Vagina (tissue), 2 donors: ENCODE data around the gene FAM222A. TPM values are rescaled to one million over a fixed set of nuclear protein-coding genes. Genes with fewer than 3 reads are reported as not detected.

Experiments used
- DNase-seq, 2 donors: peaks; one replicate each; pipeline ENCODE4 v3.0.0-alpha.2; 2017; ENCODE audit errors: extremely low spot score in 2 of 2
- H3K27ac ChIP-seq: fragments of 200-600 bp; sonication (generic); one replicate; pipeline ENCODE4 v1.5.1; 2019
- H3K27me3 ChIP-seq: fragments of 200-600 bp; sonication (generic); one replicate; pipeline ENCODE4 v1.5.1; 2019
- H3K36me3 ChIP-seq, 2 donors: fragments of 200-600 bp; sonication (generic); one replicate each; pipeline ENCODE4 v1.5.1; 2017 to 2019
- H3K4me1 ChIP-seq: fragments of 200-600 bp; sonication (generic); one replicate; pipeline ENCODE4 v1.5.1; 2019
- H3K4me3 ChIP-seq, 2 donors: fragments of 200-600 bp; sonication (generic); 1 replicate in 1 of 2; 2 replicates in 1 of 2; pipeline ENCODE4 v1.5.1; 2016 to 2019
- H3K9me3 ChIP-seq: fragments of 200-600 bp; sonication (generic); one replicate; pipeline ENCODE4 v1.5.1; 2019
- CTCF ChIP-seq, 3 experiments: fragments of 450-650 bp in 2 of 3; fragments of 200-600 bp in 1 of 3; sonication (generic) in 1 of 3; IDR thresholded peaks; one replicate each; pipeline ENCODE4 v1.5.1; 2017 to 2019; ENCODE audit warnings: antibody characterized with exemption in 3 of 3, mild to moderate bottlenecking in 2 of 3, moderate library complexity in 2 of 3
- POLR2A ChIP-seq, 2 donors: fragments of 450-650 bp; IDR thresholded peaks; one replicate each; pipeline ENCODE4 v1.6.1; 2017; ENCODE audit warnings: antibody characterized with exemption in 2 of 2, mild to moderate bottlenecking in 2 of 2, moderate library complexity in 2 of 2
- POLR2AphosphoS5 ChIP-seq, 2 donors: sonication (generic); formaldehyde crosslinking; IDR thresholded peaks; one replicate each; pipeline ENCODE4 v1.9.0; 2017; ENCODE audit warnings: antibody characterized with exemption in 2 of 2, mild to moderate bottlenecking in 2 of 2, low read depth in 1 of 2; ENCODE audit not compliant: insufficient read depth in 1 of 2
- intact Hi-C: fragments of 100-400 bp; cut with DNase I; formaldehyde crosslinking; loops from one replicate; pipeline ENCODE4 v1.15.1; 2023
- total RNA-seq: library from RNA; depleted of rRNA; stranded (reverse); fragments of >200 nt; gene quantifications from one replicate; pipeline ENCODE4 v1.2.3, GENCODE V29; 2016

FAM222A gene
- total RNA-seq, 1 donor from 2014 or later = 1.5 TPM

- no peaks in the 10 kb centered on the region for H3K9me3 ChIP-seq
- intact Hi-C loops = no loop called here
- H3K4me1 ChIP-seq = no peaks in the 10 kb centered on the region
- no peaks in the 10 kb centered on the region for H3K27me3 ChIP-seq
- H3K27ac ChIP-seq = no peak overlapping the region
- no peak overlapping the region for H3K4me3 ChIP-seq
- TF ChIP-seq POLR2AphosphoS5 (IDR thresholded peaks at IDR 0.05; ENCODE audit: insufficient read depth in 1 of 2, low read depth in 1 of 2) (no peak), CTCF (IDR thresholded peaks at IDR 0.05) (no peak), POLR2A (IDR thresholded peaks at IDR 0.05) (no peak)
- H3K36me3 ChIP-seq = no peaks in the 10 kb centered on the region
- DNase-seq = no peak
Observed at GRCh38 chr12:109810954-109811623, 97.5 kb downstream of the FAM222A start.

GRCh38 chr12:109811624-109811995 lies 98.0 kb downstream of the FAM222A start:
- Histone ChIP-seq H3K36me3 (no peaks in the 10 kb centered on the region), H3K9me3 (no peaks in the 10 kb centered on the region), H3K4me3 (no peak overlapping the region), H3K4me1 (no peaks in the 10 kb centered on the region), H3K27me3 (no peaks in the 10 kb centered on the region), H3K27ac (no peak overlapping the region)
- DNase-seq = no peak
- intact Hi-C loops = no loop called here
- TF ChIP-seq CTCF (IDR thresholded peaks at IDR 0.05) (no peak), POLR2A (IDR thresholded peaks at IDR 0.05) (no peak), POLR2AphosphoS5 (IDR thresholded peaks at IDR 0.05; ENCODE audit: insufficient read depth in 1 of 2, low read depth in 1 of 2) (no peak)

- no peak for DNase-seq
- no peaks in the 10 kb centered on the region for H3K27me3 ChIP-seq
- H3K36me3 ChIP-seq = no peaks in the 10 kb centered on the region
- H3K4me3 ChIP-seq = no peak overlapping the region
- H3K4me1 ChIP-seq = peaks cover under 1% of the 10 kb centered on the region
- TF ChIP-seq CTCF (IDR thresholded peaks at IDR 0.05) = no peak
- no peak for TF ChIP-seq POLR2AphosphoS5 (IDR thresholded peaks at IDR 0.05; ENCODE audit: insufficient read depth in 1 of 2, low read depth in 1 of 2)
- no peak for TF ChIP-seq POLR2A (IDR thresholded peaks at IDR 0.05)
- H3K9me3 ChIP-seq = no peaks in the 10 kb centered on the region
- H3K27ac ChIP-seq = no peak overlapping the region
- intact Hi-C loops = no loop called here
Observed at GRCh38 chr12:109813810-109814416, 100.3 kb downstream of the FAM222A start.

- H3K27me3 ChIP-seq = no peaks in the 10 kb centered on the region
- no peak overlapping the region for H3K27ac ChIP-seq
- peaks cover 6% of the 10 kb centered on the region for H3K4me1 ChIP-seq
- no peak for DNase-seq
- H3K36me3 ChIP-seq = no peaks in the 10 kb centered on the region
- no peak overlapping the region for H3K4me3 ChIP-seq
- intact Hi-C loops = no loop called here
- H3K9me3 ChIP-seq = no peaks in the 10 kb centered on the region
- TF ChIP-seq CTCF (IDR thresholded peaks at IDR 0.05) = no peak
- TF ChIP-seq POLR2AphosphoS5 (IDR thresholded peaks at IDR 0.05; ENCODE audit: insufficient read depth in 1 of 2, low read depth in 1 of 2) = no peak
- TF ChIP-seq POLR2A (IDR thresholded peaks at IDR 0.05) = no peak
Observed at GRCh38 chr12:109814600-109815150, 101.0 kb downstream of the FAM222A start.

- Histone ChIP-seq H3K9me3 (no peaks in the 10 kb centered on the region), H3K36me3 (no peaks in the 10 kb centered on the region), H3K4me3 (no peak overlapping the region), H3K27ac (no peak overlapping the region), H3K27me3 (no peaks in the 10 kb centered on the region), H3K4me1 (peaks cover 6% of the 10 kb centered on the region)
- TF ChIP-seq POLR2AphosphoS5 (IDR thresholded peaks at IDR 0.05; ENCODE audit: insufficient read depth in 1 of 2, low read depth in 1 of 2) = no peak
- no peak for TF ChIP-seq CTCF (IDR thresholded peaks at IDR 0.05)
- no peak for TF ChIP-seq POLR2A (IDR thresholded peaks at IDR 0.05)
- DNase-seq = no peak
- intact Hi-C loops = no loop called here
Observed at GRCh38 chr12:109815225-109815624, 101.6 kb downstream of the FAM222A start.
